Measurements from ENCODE around the gene FSD2. TPM values are rescaled to one million over a fixed set of nuclear protein-coding genes. Genes with fewer than 3 reads are reported as not detected.

FSD2 gene
- total and polyA plus RNA-seq, 4 experiments from 2014 or later = 0.08 to 0.11 TPM; not detected in 2

DNA sequence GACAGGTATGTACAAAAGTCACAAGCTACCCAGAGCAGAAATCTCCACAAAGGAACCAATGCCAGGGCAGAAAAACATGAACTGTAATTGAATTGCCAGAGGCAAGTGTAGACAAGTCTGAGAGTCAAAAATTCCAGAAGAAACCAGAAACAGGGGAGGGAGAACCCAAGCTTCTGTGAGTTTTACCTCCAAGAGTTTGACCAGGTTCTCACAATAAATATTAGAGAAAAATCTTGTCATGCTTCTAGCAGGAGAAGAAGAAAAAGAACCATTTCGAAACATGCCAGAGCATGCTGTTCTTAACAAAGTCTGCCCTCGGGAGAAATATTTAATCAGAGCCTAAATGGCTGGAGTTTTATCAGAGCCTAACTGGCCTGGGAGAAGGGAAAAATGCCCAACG, 63.7 kb downstream of the FSD2 start:
- no peak for DNase-seq
- Mint-ChIP-seq H3K27ac (no peak overlapping the region), H3K36me3 (peaks cover 9 to 11% of the 10 kb centered on the region in 2 donors), H3K27me3 (no peaks in the 10 kb centered on the region), H3K4me1 (peaks cover 0 to 1% (median 0%) of the 10 kb centered on the region in 4 donors), H3K4me3 (no peak overlapping the region), H3K9me3 (no peaks in the 10 kb centered on the region)
- no peak overlapping the region for H3K4me3 ChIP-seq (ENCODE audit: low read length in 2 of 2)
- intact Hi-C loops (cut with micrococcal nuclease) = no loop called here
- H3K36me3 ChIP-seq (ENCODE audit: insufficient read depth, low read length) = no peaks in the 10 kb centered on the region
- H3K4me1 ChIP-seq (ENCODE audit: insufficient read depth, low read length) = no peaks in the 10 kb centered on the region
- H3K9me3 ChIP-seq (ENCODE audit: control insufficient read depth in 1 of 2, low read length in 2 of 2) = no peaks in the 10 kb centered on the region
- ChIA-PET CTCF (ENCODE audit: partially characterized antibody) (no interaction called here), POLR2A (ENCODE audit: partially characterized antibody) (no interaction called here)
- no peak overlapping the region for H3K27ac ChIP-seq (ENCODE audit: low read depth, low read length)
- H3K27me3 ChIP-seq (ENCODE audit: insufficient read depth, low read length) = no peaks in the 10 kb centered on the region

DNA sequence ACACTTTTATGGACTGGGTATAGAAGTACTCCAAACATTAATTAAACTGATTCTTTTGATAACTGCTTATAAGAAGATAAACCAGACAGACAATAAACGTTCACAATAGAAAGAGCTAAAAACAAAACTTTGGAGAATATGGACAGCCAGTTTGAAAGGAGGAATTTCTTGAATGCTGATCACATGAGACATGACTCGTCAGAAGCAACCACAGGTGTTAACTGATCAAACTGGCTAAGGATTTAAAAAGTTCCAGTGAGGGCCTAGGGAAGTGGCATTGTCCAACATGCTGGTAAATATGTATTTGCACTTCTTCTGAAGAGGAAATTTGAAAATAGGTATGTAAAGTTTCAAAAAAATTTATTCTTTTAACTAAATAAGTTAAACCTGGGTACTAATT, 66.8 kb downstream of the FSD2 start:
- Mint-ChIP-seq H3K36me3 (peaks cover 19% of the 10 kb centered on the region in 2 donors), H3K27ac (no peak overlapping the region), H3K9me3 (no peaks in the 10 kb centered on the region), H3K4me1 (peaks cover 0 to 1% (median 0%) of the 10 kb centered on the region in 4 donors), H3K27me3 (no peaks in the 10 kb centered on the region), H3K4me3 (no peak overlapping the region)
- ChIA-PET POLR2A (ENCODE audit: partially characterized antibody) (no interaction called here), CTCF (ENCODE audit: partially characterized antibody) (no interaction called here)
- no peak overlapping the region for H3K27ac ChIP-seq (ENCODE audit: low read depth, low read length)
- intact Hi-C loops (cut with micrococcal nuclease) = no loop called here
- no peak overlapping the region for H3K4me3 ChIP-seq (ENCODE audit: low read length in 2 of 2)
- DNase-seq = no peak
- no peaks in the 10 kb centered on the region for H3K36me3 ChIP-seq (ENCODE audit: insufficient read depth, low read length)
- no peaks in the 10 kb centered on the region for H3K27me3 ChIP-seq (ENCODE audit: insufficient read depth, low read length)
- H3K9me3 ChIP-seq (ENCODE audit: control insufficient read depth in 1 of 2, low read length in 2 of 2) = no peaks in the 10 kb centered on the region
- no peaks in the 10 kb centered on the region for H3K4me1 ChIP-seq (ENCODE audit: insufficient read depth, low read length)

DNA sequence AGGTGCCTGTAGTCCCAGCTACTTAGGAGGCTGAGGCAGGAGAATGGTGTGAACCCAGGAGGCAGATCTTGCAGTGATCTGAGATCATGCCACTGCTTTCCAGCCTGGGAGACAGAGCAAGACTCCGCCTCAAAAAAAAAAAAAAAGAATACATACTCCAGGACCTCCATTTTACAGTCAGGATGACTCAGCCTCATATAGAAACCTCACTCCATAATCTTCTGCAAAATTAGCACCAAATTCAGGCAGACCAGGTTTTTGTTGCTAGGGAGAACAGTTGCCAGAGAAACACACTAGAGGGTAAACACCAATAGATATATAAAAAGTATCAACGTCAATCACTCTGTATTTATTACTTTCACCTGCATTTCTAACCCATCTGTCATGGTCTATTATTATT, 67.9 kb downstream of the FSD2 start:
- H3K27me3 ChIP-seq (ENCODE audit: insufficient read depth, low read length) = no peaks in the 10 kb centered on the region
- Mint-ChIP-seq H3K9me3 (no peaks in the 10 kb centered on the region), H3K36me3 (peaks cover 25 to 27% of the 10 kb centered on the region in 2 donors), H3K27ac (no peak overlapping the region), H3K4me3 (no peak overlapping the region), H3K4me1 (peaks cover 0 to 1% (median 0%) of the 10 kb centered on the region in 4 donors), H3K27me3 (no peaks in the 10 kb centered on the region)
- no peaks in the 10 kb centered on the region for H3K9me3 ChIP-seq (ENCODE audit: control insufficient read depth in 1 of 2, low read length in 2 of 2)
- H3K4me1 ChIP-seq (ENCODE audit: insufficient read depth, low read length) = no peaks in the 10 kb centered on the region
- POLR2A ChIA-PET (ENCODE audit: partially characterized antibody) = no interaction called here
- CTCF ChIA-PET (ENCODE audit: partially characterized antibody) = no interaction called here
- no peak for DNase-seq
- no peak overlapping the region for H3K4me3 ChIP-seq (ENCODE audit: low read length in 2 of 2)
- intact Hi-C loops (cut with micrococcal nuclease) = no loop called here
- no peaks in the 10 kb centered on the region for H3K36me3 ChIP-seq (ENCODE audit: insufficient read depth, low read length)
- no peak overlapping the region for H3K27ac ChIP-seq (ENCODE audit: low read depth, low read length)

DNA sequence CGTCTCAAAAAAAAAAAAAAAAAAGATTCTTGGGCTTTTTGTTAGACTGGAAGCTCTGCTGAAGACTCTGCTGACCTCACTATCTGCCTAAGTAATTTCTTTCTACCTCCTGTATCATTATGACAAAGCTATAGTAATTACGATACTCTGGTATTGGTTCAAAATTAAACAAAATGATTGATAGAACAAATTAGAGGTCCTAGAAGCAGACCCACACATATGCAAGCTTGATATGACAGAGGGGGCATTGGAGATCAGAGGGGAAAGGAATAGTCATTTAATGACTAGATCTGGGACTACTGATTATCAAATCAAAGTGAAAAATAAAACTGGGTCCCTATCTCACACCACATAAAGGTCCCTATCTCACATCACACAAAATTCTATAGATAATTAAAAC, 74.3 kb downstream of the FSD2 start:
- Histone ChIP-seq H3K4me1 (ENCODE audit: insufficient read depth, low read length) (no peaks in the 10 kb centered on the region), H3K27ac (ENCODE audit: low read depth, low read length) (no peak overlapping the region), H3K4me3 (ENCODE audit: low read length in 2 of 2) (no peak overlapping the region), H3K36me3 (ENCODE audit: insufficient read depth, low read length) (no peaks in the 10 kb centered on the region), H3K27me3 (ENCODE audit: insufficient read depth, low read length) (no peaks in the 10 kb centered on the region), H3K9me3 (ENCODE audit: control insufficient read depth in 1 of 2, low read length in 2 of 2) (no peaks in the 10 kb centered on the region)
- H3K36me3 Mint-ChIP-seq = peaks cover 24 to 42% of the 10 kb centered on the region in 2 donors
- H3K27me3 Mint-ChIP-seq = no peaks in the 10 kb centered on the region
- POLR2A ChIA-PET (ENCODE audit: partially characterized antibody) = no interaction called here
- no peak overlapping the region for H3K4me3 Mint-ChIP-seq
- H3K9me3 Mint-ChIP-seq = peaks cover 0 to 2% (median 0%) of the 10 kb centered on the region in 8 donors
- intact Hi-C loops (cut with micrococcal nuclease) = no loop called here
- CTCF ChIA-PET (ENCODE audit: partially characterized antibody) = no interaction called here
- peaks cover 0 to 1% (median 0%) of the 10 kb centered on the region in 4 donors for H3K4me1 Mint-ChIP-seq
- DNase-seq = no peak
- H3K27ac Mint-ChIP-seq = no peak overlapping the region

DNA sequence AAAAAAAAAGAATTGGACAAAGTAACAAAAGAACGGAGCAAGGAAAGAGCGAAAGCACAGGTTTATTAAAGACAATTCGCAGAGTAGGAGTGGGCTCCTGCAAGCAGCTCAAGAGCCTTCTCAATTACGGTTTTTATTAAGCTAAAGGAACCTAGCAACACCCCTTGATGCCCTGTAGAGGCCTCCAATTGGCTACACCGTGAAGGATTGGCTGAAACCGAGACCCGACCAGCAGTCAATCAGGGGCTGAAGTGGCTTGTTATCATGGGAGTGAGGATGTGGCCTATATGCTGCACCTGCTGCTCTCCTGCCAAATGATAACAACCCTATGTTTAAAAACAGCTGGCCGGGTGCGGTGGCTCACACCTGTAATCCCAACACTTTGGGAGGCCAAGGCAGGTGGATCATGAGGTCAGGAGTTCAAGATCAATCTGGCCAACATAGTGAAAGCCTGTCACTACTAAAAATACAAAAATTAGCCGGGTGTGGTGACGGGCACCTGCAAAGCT, 75.8 kb downstream of the FSD2 start:
- H3K36me3 ChIP-seq (ENCODE audit: insufficient read depth, low read length) = no peaks in the 10 kb centered on the region
- Mint-ChIP-seq H3K9me3 (peaks cover 0 to 4% (median 0%) of the 10 kb centered on the region in 8 donors), H3K4me1 (peaks cover 0 to 1% (median 0%) of the 10 kb centered on the region in 4 donors), H3K27ac (no peak overlapping the region), H3K27me3 (no peaks in the 10 kb centered on the region), H3K36me3 (peaks cover 17 to 43% of the 10 kb centered on the region in 2 donors), H3K4me3 (no peak overlapping the region)
- H3K27me3 ChIP-seq (ENCODE audit: insufficient read depth, low read length) = no peaks in the 10 kb centered on the region
- CTCF ChIA-PET (ENCODE audit: partially characterized antibody) = no interaction called here
- no peaks in the 10 kb centered on the region for H3K9me3 ChIP-seq (ENCODE audit: control insufficient read depth in 1 of 2, low read length in 2 of 2)
- DNase-seq = no peak
- H3K4me1 ChIP-seq (ENCODE audit: insufficient read depth, low read length) = no peaks in the 10 kb centered on the region
- intact Hi-C loops (cut with micrococcal nuclease) = no loop called here
- no peak overlapping the region for H3K27ac ChIP-seq (ENCODE audit: low read depth, low read length)
- H3K4me3 ChIP-seq (ENCODE audit: low read length in 2 of 2) = no peak overlapping the region
- POLR2A ChIA-PET (ENCODE audit: partially characterized antibody) = no interaction called here

DNA sequence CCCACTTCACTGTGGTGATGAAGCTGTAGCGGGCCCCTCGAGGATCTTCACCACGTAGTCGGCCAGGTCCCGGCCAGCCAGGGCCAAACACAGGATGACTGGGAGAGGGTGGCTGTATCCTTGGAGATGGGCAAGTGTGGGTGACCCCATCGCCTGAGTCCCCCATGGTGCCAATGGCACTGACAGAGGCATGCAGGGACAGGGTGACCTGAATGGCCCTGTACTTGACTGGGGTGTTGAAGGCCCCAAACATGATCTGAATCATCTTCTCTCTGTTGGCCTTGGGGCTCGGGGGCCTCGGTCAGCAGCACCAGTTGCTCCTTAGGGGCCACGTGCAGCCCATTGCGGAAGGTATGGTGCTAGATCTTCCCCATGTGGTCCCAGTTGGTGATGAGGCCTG, 79.1 kb downstream of the FSD2 start:
- CTCF ChIA-PET (ENCODE audit: partially characterized antibody) = no interaction called here
- POLR2A ChIA-PET (ENCODE audit: partially characterized antibody) = no interaction called here
- Mint-ChIP-seq H3K27me3 (peaks cover 3 to 6% of the 10 kb centered on the region in 2 donors), H3K9me3 (peaks cover 0 to 5% (median under 1%) of the 10 kb centered on the region in 8 donors), H3K27ac (no peak overlapping the region), H3K36me3 (peaks cover 3 to 23% of the 10 kb centered on the region in 2 donors), H3K4me3 (no peak overlapping the region), H3K4me1 (peaks cover 0 to 1% (median 0%) of the 10 kb centered on the region in 4 donors)
- Histone ChIP-seq H3K27ac (ENCODE audit: low read depth, low read length) (no peak overlapping the region), H3K4me3 (ENCODE audit: low read length in 2 of 2) (no peak overlapping the region), H3K4me1 (ENCODE audit: insufficient read depth, low read length) (no peaks in the 10 kb centered on the region), H3K36me3 (ENCODE audit: insufficient read depth, low read length) (no peaks in the 10 kb centered on the region), H3K27me3 (ENCODE audit: insufficient read depth, low read length) (no peaks in the 10 kb centered on the region), H3K9me3 (ENCODE audit: control insufficient read depth in 1 of 2, low read length in 2 of 2) (no peaks in the 10 kb centered on the region)
- DNase-seq = no peak
- intact Hi-C loops (cut with micrococcal nuclease) = no loop called here

DNA sequence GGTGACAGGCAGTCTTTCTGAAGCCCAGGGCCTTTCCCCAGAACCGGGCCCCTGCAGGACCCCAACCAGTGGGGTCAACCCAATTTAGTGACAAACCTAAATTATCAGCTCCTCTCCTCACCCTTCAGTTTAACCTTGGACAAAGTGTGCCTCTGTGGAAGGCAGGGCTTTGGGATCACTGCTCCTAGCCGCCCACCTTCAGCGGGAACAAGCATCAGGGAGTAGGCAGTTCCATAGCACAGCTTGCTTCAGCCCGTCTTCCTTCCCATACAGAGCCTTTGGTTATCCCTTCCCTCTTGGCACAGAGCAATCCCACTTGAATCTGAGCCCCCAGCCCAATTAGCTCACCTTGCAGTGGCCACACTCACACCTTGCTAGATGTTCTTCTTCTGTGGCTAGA, 90.9 kb downstream of the FSD2 start:
- Histone ChIP-seq H3K27me3 (ENCODE audit: insufficient read depth, low read length) (no peaks in the 10 kb centered on the region), H3K4me1 (ENCODE audit: insufficient read depth, low read length) (peaks cover 3% of the 10 kb centered on the region), H3K4me3 (ENCODE audit: low read length in 2 of 2) (no peak overlapping the region), H3K9me3 (ENCODE audit: control insufficient read depth in 1 of 2, low read length in 2 of 2) (no peaks in the 10 kb centered on the region), H3K27ac (ENCODE audit: low read depth, low read length) (no peak overlapping the region), H3K36me3 (ENCODE audit: insufficient read depth, low read length) (no peaks in the 10 kb centered on the region)
- POLR2A ChIA-PET (ENCODE audit: partially characterized antibody) = no interaction called here
- CTCF ChIA-PET (ENCODE audit: partially characterized antibody) = interaction anchor here (0.6 kb wide), 1 partner anchor 213 kb away, joined by 4 read pairs; no protein-coding TSS in a partner anchor
- peaks cover 0 to 22% (median 10%) of the 10 kb centered on the region in 8 donors for H3K9me3 Mint-ChIP-seq
- peaks cover 0 to 6% of the 10 kb centered on the region in 2 donors for H3K36me3 Mint-ChIP-seq
- peaks cover 9 to 24% of the 10 kb centered on the region in 2 donors for H3K27me3 Mint-ChIP-seq
- intact Hi-C loops (cut with micrococcal nuclease) = no loop called here
- peaks cover 0 to 6% (median 0%) of the 10 kb centered on the region in 4 donors for H3K4me1 Mint-ChIP-seq
- no peak for DNase-seq
- H3K27ac Mint-ChIP-seq = no peak overlapping the region
- H3K4me3 Mint-ChIP-seq = no peak overlapping the region

DNA sequence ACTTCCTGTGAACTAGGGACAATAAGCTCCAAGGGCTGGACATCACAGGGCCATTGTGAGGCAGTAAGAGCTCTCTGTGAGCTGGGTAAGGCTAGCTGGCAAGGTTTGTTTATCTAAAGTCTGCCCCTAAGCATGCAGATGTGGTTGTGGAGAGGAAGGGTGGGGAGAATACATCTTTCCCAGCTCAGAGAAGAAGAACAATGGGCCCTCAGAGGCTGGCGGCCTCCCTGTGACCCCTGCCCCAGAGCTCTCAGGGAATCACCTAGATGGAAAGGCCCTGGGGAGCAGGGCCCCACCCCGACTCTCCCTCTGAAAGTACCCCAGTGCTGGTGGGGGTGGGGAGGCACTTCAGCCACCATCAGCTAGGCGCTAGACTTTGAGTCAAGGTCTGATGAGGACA, 91.9 kb downstream of the FSD2 start:
- peaks cover 0 to 6% of the 10 kb centered on the region in 2 donors for H3K36me3 Mint-ChIP-seq
- no peak for DNase-seq
- no peak overlapping the region for H3K27ac Mint-ChIP-seq
- Histone ChIP-seq H3K9me3 (ENCODE audit: control insufficient read depth in 1 of 2, low read length in 2 of 2) (no peaks in the 10 kb centered on the region), H3K4me3 (ENCODE audit: low read length in 2 of 2) (no peak overlapping the region), H3K4me1 (ENCODE audit: insufficient read depth, low read length) (peaks cover 7% of the 10 kb centered on the region), H3K36me3 (ENCODE audit: insufficient read depth, low read length) (no peaks in the 10 kb centered on the region), H3K27me3 (ENCODE audit: insufficient read depth, low read length) (no peaks in the 10 kb centered on the region), H3K27ac (ENCODE audit: low read depth, low read length) (no peak overlapping the region)
- intact Hi-C loops (cut with micrococcal nuclease) = no loop called here
- ChIA-PET POLR2A (ENCODE audit: partially characterized antibody) (no interaction called here), CTCF (ENCODE audit: partially characterized antibody) (no interaction called here)
- peaks cover 0 to 22% (median 10%) of the 10 kb centered on the region in 8 donors for H3K9me3 Mint-ChIP-seq
- H3K4me3 Mint-ChIP-seq = no peak overlapping the region
- H3K4me1 Mint-ChIP-seq = peaks cover 0 to 6% (median 0%) of the 10 kb centered on the region in 4 donors
- H3K27me3 Mint-ChIP-seq = peaks cover 7 to 24% of the 10 kb centered on the region in 2 donors
